H1 (cell line): ENCODE measurements around the gene C16orf54. TPM values are rescaled to one million over a fixed set of nuclear protein-coding genes. Genes with fewer than 3 reads are reported as not detected.

Experiments
- CTCF ChIA-PET: fragments of 300-600 bp; sonication (Branson Sonifier 250); formaldehyde crosslinking; loops from one replicate; lab custom pipeline; 2021; ENCODE audit not compliant: partially characterized antibody; lab: Charles Lee
- POLR2A ChIA-PET: fragments of 300-600 bp; sonication (Branson Sonifier 250); formaldehyde crosslinking; loops from one replicate; lab custom pipeline; 2021; ENCODE audit warnings: inconsistent platforms; ENCODE audit not compliant: partially characterized antibody; lab: Charles Lee
- DNase-seq, 2 experiments: peaks; one replicate each; pipeline versions ENCODE4 v3.0.0 to v3.0.0-alpha.2; 2010 to 2022; ENCODE audit warnings: low spot score in 2 of 2, low read depth in 1 of 2, mixed read lengths in 1 of 2
- FAIRE-seq: peaks from 2 replicates; lab custom pipeline; 2011; peaks lifted over from hg19 to GRCh38; lab: Jason Lieb, UNC
- H2AFZ ChIP-seq: 2 replicates; pipeline ENCODE4 v1.8.1; 2012; ENCODE audit warnings: low read length, inconsistent platforms
- H2AK5ac ChIP-seq: 2 replicates; pipeline ENCODE4 v1.6.1; 2013; ENCODE audit warnings: low read depth, low read length
- H2BK120ac ChIP-seq: replicated peaks from 2 replicates; pipeline ENCODE3; 2013; ENCODE audit warnings: low read depth, low read length, inconsistent platforms
- H2BK12ac ChIP-seq: 2 replicates; pipeline ENCODE4 v1.6.1; 2013; ENCODE audit warnings: low read depth, low read length
- H2BK15ac ChIP-seq: 2 replicates; pipeline ENCODE4 v1.6.1; 2013; ENCODE audit warnings: low read length
- H2BK20ac ChIP-seq: 2 replicates; pipeline ENCODE4 v1.6.1; 2013; ENCODE audit warnings: low read length
- H2BK5ac ChIP-seq: 2 replicates; pipeline ENCODE4 v1.6.1; 2013; ENCODE audit warnings: low read depth, low read length
- H3K14ac ChIP-seq: 2 replicates; pipeline ENCODE4 v1.6.1; 2013; ENCODE audit warnings: inconsistent platforms; ENCODE audit not compliant: insufficient read length
- H3K18ac ChIP-seq: 2 replicates; pipeline ENCODE4 v1.6.1; 2013; ENCODE audit warnings: low read length; ENCODE audit errors: extremely low read depth
- H3K23ac ChIP-seq: 2 replicates; pipeline ENCODE4 v1.6.1; 2013; ENCODE audit warnings: inconsistent platforms; ENCODE audit not compliant: insufficient read length
- H3K23me2 ChIP-seq: 2 replicates; pipeline ENCODE4 v1.6.1; 2013; ENCODE audit warnings: low read depth, low read length
- H3K27ac ChIP-seq: 2 replicates; pipeline ENCODE4 v1.6.1; 2011; ENCODE audit warnings: low read depth, low read length, inconsistent platforms
- H3K27me3 ChIP-seq, 4 experiments: replicated peaks in 1 of 4; 1 replicate in 1 of 4; 2 replicates in 3 of 4; pipeline versions ENCODE4 v1.6.1 to v1.8.1; 2011 to 2013; ENCODE audit warnings: low read length in 3 of 4, mild to moderate bottlenecking in 3 of 4, inconsistent platforms in 2 of 4, mixed read lengths in 2 of 4, moderate library complexity in 1 of 4; ENCODE audit not compliant: control insufficient read depth in 3 of 4, insufficient read depth in 3 of 4; ENCODE audit errors: extremely low read depth in 1 of 4
- H3K36me3 ChIP-seq, 4 experiments: 2 replicates each; pipeline versions ENCODE4 v1.6.1 to v1.8.1; 2011 to 2013; ENCODE audit warnings: mild to moderate bottlenecking in 4 of 4, low read length in 3 of 4, moderate library complexity in 2 of 4, control low read depth in 1 of 4, inconsistent platforms in 1 of 4; ENCODE audit not compliant: insufficient read depth in 4 of 4, control insufficient read depth in 2 of 4
- H3K4ac ChIP-seq: replicated peaks from 2 replicates; pipeline ENCODE3; 2013; ENCODE audit warnings: low read length, low read depth, mixed read lengths, inconsistent platforms; ENCODE audit not compliant: insufficient read length
- H3K4me1 ChIP-seq, 4 experiments: replicated peaks in 1 of 4; 1 replicate in 1 of 4; 2 replicates in 3 of 4; pipeline versions ENCODE4 v1.6.1 to v1.8.1; 2011 to 2013; ENCODE audit warnings: low read length in 3 of 4, inconsistent platforms in 2 of 4, mixed read lengths in 1 of 4; ENCODE audit not compliant: insufficient read depth in 4 of 4, control insufficient read depth in 3 of 4
- H3K4me2 ChIP-seq, 2 experiments: 2 replicates each; pipeline versions ENCODE4 v1.6.1 to v1.8.1; 2011 to 2013; ENCODE audit warnings: low read depth in 2 of 2, low read length in 2 of 2, control low read depth in 1 of 2, inconsistent platforms in 1 of 2, mild to moderate bottlenecking in 1 of 2; ENCODE audit not compliant: insufficient read depth in 1 of 2
- H3K4me3 ChIP-seq, 4 experiments: fragments of 200-600, 300-600 bp in 1 of 4; sonication (generic), shearing (Covaris generic), sonication (Bioruptor Twin) in 1 of 4; 2 replicates each; pipeline versions ENCODE4 v1.5.1 to v1.8.1; 2011 to 2016; ENCODE audit warnings: low read length in 4 of 4, low read depth in 3 of 4, control low read depth in 2 of 4, inconsistent platforms in 2 of 4, mild to moderate bottlenecking in 2 of 4, mixed read lengths in 1 of 4, moderate library complexity in 1 of 4; ENCODE audit not compliant: insufficient read depth in 2 of 4; ENCODE audit errors: extremely low read depth in 1 of 4
- H3K56ac ChIP-seq: replicated peaks from 2 replicates; pipeline ENCODE3; 2013; ENCODE audit warnings: low read depth, mild to moderate bottlenecking, mixed read lengths, low read length, inconsistent platforms; ENCODE audit not compliant: insufficient read length
- H3K79me1 ChIP-seq: 2 replicates; pipeline ENCODE4 v1.6.1; 2013; ENCODE audit warnings: low read depth, low read length, control low read depth
- H3K79me2 ChIP-seq, 2 experiments: 2 replicates each; pipeline versions ENCODE4 v1.6.1 to v1.8.1; 2012 to 2013; ENCODE audit warnings: low read length in 2 of 2, mild to moderate bottlenecking in 2 of 2, inconsistent platforms in 1 of 2; ENCODE audit not compliant: insufficient read depth in 2 of 2, control insufficient read depth in 1 of 2
- H3K9ac ChIP-seq, 4 experiments: replicated peaks in 1 of 4; 1 replicate in 1 of 4; 2 replicates in 3 of 4; pipeline versions ENCODE4 v1.6.1 to v1.8.1; 2011 to 2013; ENCODE audit warnings: low read depth in 3 of 4, low read length in 3 of 4, control low read depth in 2 of 4, mild to moderate bottlenecking in 2 of 4, moderate library complexity in 2 of 4, inconsistent platforms in 1 of 4; ENCODE audit errors: extremely low read depth in 1 of 4
- H3K9me3 ChIP-seq, 2 experiments: 2 replicates each; pipeline versions ENCODE4 v1.6.1 to v1.8.1; 2012 to 2013; ENCODE audit warnings: mild to moderate bottlenecking in 2 of 2, moderate library complexity in 2 of 2, control low read depth in 1 of 2, inconsistent platforms in 1 of 2, low read depth in 1 of 2, low read length in 1 of 2, mixed read lengths in 1 of 2; ENCODE audit not compliant: insufficient read depth in 2 of 2
- H4K20me1 ChIP-seq, 2 experiments: replicated peaks in 1 of 2; 2 replicates each; pipeline versions ENCODE3 to v1.8.1; 2011 to 2013; ENCODE audit warnings: inconsistent platforms in 2 of 2, low read length in 2 of 2, mild to moderate bottlenecking in 1 of 2; ENCODE audit not compliant: insufficient read depth in 2 of 2, control insufficient read depth in 1 of 2
- H4K5ac ChIP-seq: 2 replicates; pipeline ENCODE4 v1.6.1; 2013; ENCODE audit warnings: low read length, low read depth, mixed read lengths, inconsistent platforms; ENCODE audit not compliant: insufficient read length
- H4K8ac ChIP-seq: 2 replicates; pipeline ENCODE4 v1.8.0; 2013; ENCODE audit warnings: mild to moderate bottlenecking, moderate library complexity, low read length, inconsistent platforms; ENCODE audit not compliant: insufficient read depth; ENCODE audit errors: extremely low read depth
- H4K91ac ChIP-seq: replicated peaks from 2 replicates; pipeline ENCODE3; 2013; ENCODE audit warnings: low read length, mixed read lengths, inconsistent platforms; ENCODE audit not compliant: insufficient read length
- CHD2 ChIP-seq: IDR thresholded peaks from 2 replicates; pipeline ENCODE4 v1.6.1; 2012; ENCODE audit warnings: low read length, improper control_type of control experiment
- JUN ChIP-seq: IDR thresholded peaks from 2 replicates; pipeline ENCODE4 v1.6.1; 2011; ENCODE audit warnings: low read depth, mild to moderate bottlenecking, improper control_type of control experiment, low read length
- WGBS, 2 experiments: shearing (Covaris generic) in 1 of 2; methylation state at CpG; one replicate each; pipeline versions ENCODE4 v1.1.6 to v1.1.7; 2013 to 2015; ENCODE audit warnings: low lambda C conversion rate in 2 of 2, mixed read lengths in 2 of 2, inconsistent platforms in 1 of 2, low coverage in 1 of 2, missing lambda C conversion rate in 1 of 2; ENCODE audit not compliant: insufficient replicate concordance in 2 of 2, insufficient coverage in 1 of 2, insufficient read length in 1 of 2; ENCODE audit errors: extremely low coverage in 1 of 2, missing lambda C conversion rate in 1 of 2; 5-methylcytosine and 5-hydroxymethylcytosine counted together
- long read RNA-seq, 2 experiments: library from RNA in 1 of 2; library from capped mRNA in 1 of 2; stranded (forward); transcript quantifications; one replicate each; pipeline ENCODE4 v2.0.0, GENCODE V29; 2021; ENCODE audit warnings: inconsistent platforms in 1 of 2
- polyA minus RNA-seq, 3 experiments: library from RNA; depleted of rRNA, polyadenylated mRNA; stranded (reverse); fragments of >200 nt; gene quantifications; 1 replicate in 2 of 3; 2 replicates in 1 of 3; pipeline ENCODE4 v1.2.3, GENCODE V29; 2011
- polyA plus RNA-seq, 7 experiments: library from polyadenylated mRNA; depleted of rRNA in 3 of 7; stranded (reverse) in 5 of 7; unstranded in 2 of 7; fragments of >200 nt in 5 of 7; fragments of 200-250 nt in 2 of 7; gene quantifications; 1 replicate in 5 of 7; 2 replicates in 1 of 7; 4 replicates in 1 of 7; pipeline versions ENCODE4 v1.2.1 to v1.2.3, GENCODE V29; 2011 to 2013; ENCODE audit warnings: missing spikeins in 2 of 7, mixed read lengths in 2 of 7
- total RNA-seq: library from RNA; stranded (reverse); fragmentation: NEBNext Ultra II Directional; extraction: Animal tissue kit (Norgen Biotek cat#: 25700); gene quantifications from 2 replicates; pipeline ENCODE4 v1.2.1, GENCODE V29; 2021

The C16orf54 gene, protein sequence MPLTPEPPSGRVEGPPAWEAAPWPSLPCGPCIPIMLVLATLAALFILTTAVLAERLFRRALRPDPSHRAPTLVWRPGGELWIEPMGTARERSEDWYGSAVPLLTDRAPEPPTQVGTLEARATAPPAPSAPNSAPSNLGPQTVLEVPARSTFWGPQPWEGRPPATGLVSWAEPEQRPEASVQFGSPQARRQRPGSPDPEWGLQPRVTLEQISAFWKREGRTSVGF
- total RNA-seq = not detected in 2 replicates
- not detected in 2 replicates for polyA plus RNA-seq (2011; rRNA removed)
- not detected for polyA plus RNA-seq (2011; cell fraction: cytosol; rRNA removed)
- not detected for polyA plus RNA-seq (2011; cell fraction: nucleus; rRNA removed)
- polyA plus RNA-seq (2012, experiment 1 of 2) = 4.4 to 8.4 TPM (median 5.1 TPM) in 4 replicates
- 2.9 TPM for polyA plus RNA-seq (2012, experiment 2 of 2)
- polyA plus RNA-seq (2013, experiment 1 of 2) = not detected
- polyA plus RNA-seq (2013, experiment 2 of 2) = not detected
- not detected in 2 replicates for polyA minus RNA-seq (2011; rRNA and poly(A)+ RNA removed)
- not detected for polyA minus RNA-seq (2011; cell fraction: cytosol; rRNA and poly(A)+ RNA removed)
- not detected for polyA minus RNA-seq (2011; cell fraction: nucleus; rRNA and poly(A)+ RNA removed)
- long read RNA-seq, experiment 1 = 0 reads
- long read RNA-seq, experiment 2 = 0 reads

DNA sequence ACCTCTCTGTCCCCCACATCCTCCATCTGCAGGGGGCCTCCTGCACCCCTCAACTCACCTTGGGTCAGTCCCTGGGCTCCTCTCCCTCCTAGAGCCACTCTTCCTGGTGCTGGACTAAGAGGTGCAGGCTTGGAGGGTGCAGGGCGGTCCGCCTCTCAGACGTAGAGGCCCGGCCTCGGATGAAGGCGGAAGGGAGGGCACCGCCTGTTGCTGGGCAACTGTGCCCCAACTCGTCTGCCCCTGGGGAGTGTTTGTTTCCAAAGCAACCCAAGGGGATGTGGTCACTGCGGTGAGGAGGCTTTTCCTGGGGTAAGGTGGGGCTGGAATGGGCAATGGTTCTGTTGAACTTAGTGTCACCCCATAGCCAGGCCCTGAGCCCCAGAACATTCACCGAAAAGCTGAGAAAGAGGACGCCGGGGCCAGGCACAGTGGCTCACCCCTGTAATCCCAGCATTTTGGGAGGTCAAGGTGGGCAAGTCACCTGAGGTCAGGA, at the start of gene C16orf54:
Gene C16orf54 (minus strand): TSS at position 138 of the 493 bp plus-strand sequence. CDS start 1,039 bp downstream, outside the sequence.
- CTCF ChIA-PET = no interaction called here

More for the DNA sequence above, at the start of gene C16orf54:
- FAIRE-seq (no peak), DNase-seq (peak in 1 of 2 experiments; percentile 65)
- H2AFZ ChIP-seq = no peak within 1 kb of the TSS
- no peaks in the 10 kb centered on the region for H3K79me2 ChIP-seq
- H2BK12ac ChIP-seq = no peak within 1 kb of the TSS
- no peak within 1 kb of the TSS for H3K56ac ChIP-seq
- H3K36me3 ChIP-seq = peaks cover 0 to 8% (median 0%) of the 10 kb centered on the region in 4 experiments; a peak in 2 of 8 replicates
- 70% methylated on average over 9 of the region's 12 CpGs; no CpG with 5 or more reads in 1 of the 2 experiments for WGBS, 2 experiments
- no peak within 1 kb of the TSS for H3K4me3 ChIP-seq
- H2BK5ac ChIP-seq = no peak within 1 kb of the TSS
- H4K5ac ChIP-seq = no peak within 1 kb of the TSS
- no peak within 1 kb of the TSS for H4K91ac ChIP-seq
- POLR2A ChIA-PET = interaction anchor here (0.8 to 3.1 kb wide), 7 partner anchors 11 to 44 kb away, joined by 3 to 12 read pairs (median 5); no protein-coding TSS in a partner anchor
- 0 out of 2 replicates have a peak, but pooled peaks cover 2% of the 10 kb centered on the region for H3K79me1 ChIP-seq
- H3K4ac ChIP-seq = no peak within 1 kb of the TSS
- no peak within 1 kb of the TSS for H2BK120ac ChIP-seq
- no peak within 1 kb of the TSS for H2BK20ac ChIP-seq
- H3K23me2 ChIP-seq = no peaks in the 10 kb centered on the region
- H3K23ac ChIP-seq = no peak within 1 kb of the TSS
- H3K14ac ChIP-seq = no peak within 1 kb of the TSS
- H3K27ac ChIP-seq = no peak within 1 kb of the TSS
- H3K9me3 ChIP-seq = peaks cover 8 to 9% of the 10 kb centered on the region in 2 experiments; a peak in 2 of 4 replicates
- no peaks in the 10 kb centered on the region for H3K27me3 ChIP-seq
- peaks cover 0 to 4% (median 2%) of the 10 kb centered on the region in 4 experiments; a peak in 4 of 7 replicates for H3K4me1 ChIP-seq
- no peak within 1 kb of the TSS for H2AK5ac ChIP-seq
- no peak within 1 kb of the TSS for H3K18ac ChIP-seq
- peaks cover 9 to 13% of the 10 kb centered on the region in 2 experiments for H4K20me1 ChIP-seq
- peak within 1 kb of the TSS; percentile 82; the same call in 1 of the 2 replicates for H4K8ac ChIP-seq
- H2BK15ac ChIP-seq = no peak within 1 kb of the TSS
- no peak within 1 kb of the TSS for H3K9ac ChIP-seq
- no peak within 1 kb of the TSS for H3K4me2 ChIP-seq
- TF ChIP-seq JUN = no peak
- TF ChIP-seq CHD2 = 0 out of 2 replicates have a peak, but pooled peaks have one; percentile 8
